ENCODE data around the gene CASTOR1.
"Not testable (repeated sequence)": the region's sequence is repeated elsewhere in the genome, so short reads cannot be mapped to it uniquely, and the experiment has no call there.

The CASTOR1 gene

GRCh38 chr22:30289141-30289979 lies at the start of gene CASTOR1:
TSS of gene CASTOR1 (minus strand) at chr22:30289505. CDS start at chr22:30289497, 8 bp downstream.
- DNase-seq (peak; percentile 94), ATAC-seq (peak; percentile 86)
- H3K9me3 Mint-ChIP-seq = no peaks in the 10 kb centered on the region
- H3K36me3 Mint-ChIP-seq (ENCODE audit: low read depth) = peaks cover 3% of the 10 kb centered on the region
- peaks cover 19% of the 10 kb centered on the region for H3K4me1 Mint-ChIP-seq
- peak within 1 kb of the TSS; percentile 74 for H3K4me3 Mint-ChIP-seq
- H3K27me3 Mint-ChIP-seq = no peaks in the 10 kb centered on the region
- H3K27ac Mint-ChIP-seq = peak within 1 kb of the TSS; percentile 73

- H3K4me1 Mint-ChIP-seq = peaks cover 18% of the 10 kb centered on the region
- ATAC-seq = no peak
- peaks cover 80% of the 10 kb centered on the region for H3K36me3 Mint-ChIP-seq (ENCODE audit: low read depth)
- no peak for DNase-seq
- H3K27me3 Mint-ChIP-seq = no peaks in the 10 kb centered on the region
- peak overlapping the region; percentile 49 for H3K27ac Mint-ChIP-seq
- no peak overlapping the region for H3K4me3 Mint-ChIP-seq
- no peaks in the 10 kb centered on the region for H3K9me3 Mint-ChIP-seq
These were observed 49.5 kb upstream of the CASTOR1 start for GRCh38 chr22:30338802-30339201.

- H3K9me3 Mint-ChIP-seq, DNase-seq, ATAC-seq, H3K4me3 Mint-ChIP-seq, H3K27me3 Mint-ChIP-seq: not testable (repeated sequence)
- Mint-ChIP-seq H3K4me1 (peaks cover 20% of the 10 kb centered on the region), H3K36me3 (ENCODE audit: low read depth) (peaks cover 77% of the 10 kb centered on the region), H3K27ac (peak overlapping the region; percentile 49)
These were observed 49.0 kb upstream of the CASTOR1 start for GRCh38 chr22:30338341-30338740.

GRCh38 chr22:30337461-30337778 lies 48.1 kb upstream of the CASTOR1 start:
- Mint-ChIP-seq H3K27ac (no peak overlapping the region), H3K36me3 (ENCODE audit: low read depth) (peaks cover 73% of the 10 kb centered on the region), H3K27me3 (no peaks in the 10 kb centered on the region), H3K9me3 (no peaks in the 10 kb centered on the region), H3K4me3 (no peak overlapping the region), H3K4me1 (peaks cover 26% of the 10 kb centered on the region)
- DNase-seq = no peak
- no peak for ATAC-seq

GRCh38 chr22:30336752-30337460 lies 47.6 kb upstream of the CASTOR1 start:
- no peaks in the 10 kb centered on the region for H3K9me3 Mint-ChIP-seq
- peaks cover 28% of the 10 kb centered on the region for H3K4me1 Mint-ChIP-seq
- H3K36me3 Mint-ChIP-seq (ENCODE audit: low read depth) = peaks cover 68% of the 10 kb centered on the region
- no peak for ATAC-seq
- no peak overlapping the region for H3K27ac Mint-ChIP-seq
- no peaks in the 10 kb centered on the region for H3K27me3 Mint-ChIP-seq
- no peak overlapping the region for H3K4me3 Mint-ChIP-seq
- DNase-seq = no peak

- H3K4me3 Mint-ChIP-seq = no peak overlapping the region
- peaks cover 28% of the 10 kb centered on the region for H3K4me1 Mint-ChIP-seq
- peaks cover 66% of the 10 kb centered on the region for H3K36me3 Mint-ChIP-seq (ENCODE audit: low read depth)
- no peaks in the 10 kb centered on the region for H3K9me3 Mint-ChIP-seq
- peak; percentile 48 for ATAC-seq
- peak overlapping the region; percentile 62 for H3K27ac Mint-ChIP-seq
- H3K27me3 Mint-ChIP-seq = no peaks in the 10 kb centered on the region
- no peak for DNase-seq
These were observed 45.9 kb upstream of the CASTOR1 start for GRCh38 chr22:30335236-30335635.

- Mint-ChIP-seq H3K36me3 (ENCODE audit: low read depth) (peaks cover 65% of the 10 kb centered on the region), H3K4me1 (peaks cover 28% of the 10 kb centered on the region), H3K4me3 (no peak overlapping the region), H3K27me3 (no peaks in the 10 kb centered on the region), H3K9me3 (no peaks in the 10 kb centered on the region), H3K27ac (peak overlapping the region; percentile 62)
- DNase-seq (no peak), ATAC-seq (no peak)
These were observed 45.3 kb upstream of the CASTOR1 start for GRCh38 chr22:30334646-30335045.

- no peak overlapping the region for H3K4me3 Mint-ChIP-seq
- DNase-seq = no peak
- no peak for ATAC-seq
- H3K27ac Mint-ChIP-seq = peak overlapping the region; percentile 13
- H3K4me1 Mint-ChIP-seq = peaks cover 28% of the 10 kb centered on the region
- no peaks in the 10 kb centered on the region for H3K27me3 Mint-ChIP-seq
- H3K36me3 Mint-ChIP-seq (ENCODE audit: low read depth) = peaks cover 56% of the 10 kb centered on the region
- no peaks in the 10 kb centered on the region for H3K9me3 Mint-ChIP-seq
These were observed 44.4 kb upstream of the CASTOR1 start for GRCh38 chr22:30333707-30334087.

GRCh38 chr22:30332994-30333706 lies 43.8 kb upstream of the CASTOR1 start:
- H3K36me3 Mint-ChIP-seq (ENCODE audit: low read depth) = peaks cover 53% of the 10 kb centered on the region

GRCh38 chr22:30332551-30332950 lies 43.2 kb upstream of the CASTOR1 start:
- ATAC-seq (no peak), DNase-seq (no peak)
- H3K4me1 Mint-ChIP-seq = peaks cover 32% of the 10 kb centered on the region
- no peak overlapping the region for H3K4me3 Mint-ChIP-seq
- peaks cover 47% of the 10 kb centered on the region for H3K36me3 Mint-ChIP-seq (ENCODE audit: low read depth)
- H3K27ac Mint-ChIP-seq = peak overlapping the region; percentile 53
- H3K9me3 Mint-ChIP-seq = no peaks in the 10 kb centered on the region
- no peaks in the 10 kb centered on the region for H3K27me3 Mint-ChIP-seq

More at GRCh38 chr22:30332994-30333706, 43.8 kb upstream of the CASTOR1 start:
- no peak for DNase-seq
- Mint-ChIP-seq H3K27me3 (no peaks in the 10 kb centered on the region), H3K27ac (peak overlapping the region; percentile 53), H3K4me1 (peaks cover 28% of the 10 kb centered on the region), H3K9me3 (no peaks in the 10 kb centered on the region), H3K4me3 (no peak overlapping the region)
- peak; percentile 47 for ATAC-seq

- Mint-ChIP-seq H3K4me3 (no peak overlapping the region), H3K27me3 (no peaks in the 10 kb centered on the region), H3K27ac (no peak overlapping the region), H3K4me1 (peaks cover 44% of the 10 kb centered on the region), H3K9me3 (no peaks in the 10 kb centered on the region), H3K36me3 (ENCODE audit: low read depth) (peaks cover 15% of the 10 kb centered on the region)
- no peak for ATAC-seq
- DNase-seq = no peak
These were observed 39.3 kb upstream of the CASTOR1 start for GRCh38 chr22:30328466-30329049.

- Mint-ChIP-seq H3K27me3 (no peaks in the 10 kb centered on the region), H3K4me1 (peaks cover 47% of the 10 kb centered on the region), H3K4me3 (peak overlapping the region; percentile 75), H3K9me3 (no peaks in the 10 kb centered on the region), H3K36me3 (ENCODE audit: low read depth) (peaks cover 17% of the 10 kb centered on the region), H3K27ac (peak overlapping the region; percentile 61)
- ATAC-seq (no peak), DNase-seq (no peak)
These were observed 38.6 kb upstream of the CASTOR1 start for GRCh38 chr22:30327864-30328345.

GRCh38 chr22:30326706-30327362 lies 37.5 kb upstream of the CASTOR1 start, which contains the start of gene TBC1D10A:
TSS of gene TBC1D10A (minus strand) at chr22:30326941. CDS start at chr22:30326881, 60 bp downstream.
- H3K36me3 Mint-ChIP-seq (ENCODE audit: low read depth) = peaks cover 18% of the 10 kb centered on the region
- peak within 1 kb of the TSS; percentile 75 for H3K4me3 Mint-ChIP-seq
- H3K27ac Mint-ChIP-seq = peak within 1 kb of the TSS; percentile 72
- ATAC-seq (peak; percentile 87), DNase-seq (peak; percentile 92)
- peaks cover 48% of the 10 kb centered on the region for H3K4me1 Mint-ChIP-seq
- H3K27me3 Mint-ChIP-seq = no peaks in the 10 kb centered on the region
- no peaks in the 10 kb centered on the region for H3K9me3 Mint-ChIP-seq

All from activated naive CD8-positive, alpha-beta T cell treated with anti-CD3 and anti-CD28 coated beads, Interleukin-2, amount 50 U/mL, for 24 hours (primary cell).